NB4 (cell line): ENCODE measurements around the gene BCO2.

Experiments
- POLR2A ChIP-seq: IDR thresholded peaks from 2 replicates; pipeline ENCODE4 v1.6.1; 2011; ENCODE audit warnings: mild to moderate bottlenecking; ENCODE audit not compliant: insufficient read length; ENCODE audit errors: extremely low read depth
- TF ChIP-seq, protein P1 (sequence below): IDR thresholded peaks from one replicate; pipeline ENCODE4 v1.5.1; 2012; ENCODE audit warnings: low read depth, low read length

DNA sequence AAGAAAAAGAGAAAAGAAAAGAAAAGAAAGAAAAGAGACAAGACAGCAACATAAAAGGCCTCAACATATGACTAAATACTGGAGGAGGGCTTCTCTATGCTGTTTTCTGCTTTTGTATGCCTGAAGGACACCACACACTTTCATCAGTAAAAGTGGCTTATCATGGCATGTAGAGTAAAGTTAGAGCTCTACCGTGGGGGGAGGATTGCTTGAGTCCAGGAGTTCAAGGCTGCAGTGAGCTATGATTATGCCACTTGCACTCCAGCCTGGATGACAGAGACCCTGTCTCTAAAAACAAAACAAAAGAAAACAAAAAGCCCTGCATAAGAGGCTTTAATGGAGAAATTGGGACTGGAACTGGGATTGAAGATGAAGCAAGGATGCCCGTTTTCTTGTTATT lies 56.6 kb downstream of the BCO2 start:
- no peak for TF ChIP-seq POLR2A
- TF ChIP-seq, protein P1, sequence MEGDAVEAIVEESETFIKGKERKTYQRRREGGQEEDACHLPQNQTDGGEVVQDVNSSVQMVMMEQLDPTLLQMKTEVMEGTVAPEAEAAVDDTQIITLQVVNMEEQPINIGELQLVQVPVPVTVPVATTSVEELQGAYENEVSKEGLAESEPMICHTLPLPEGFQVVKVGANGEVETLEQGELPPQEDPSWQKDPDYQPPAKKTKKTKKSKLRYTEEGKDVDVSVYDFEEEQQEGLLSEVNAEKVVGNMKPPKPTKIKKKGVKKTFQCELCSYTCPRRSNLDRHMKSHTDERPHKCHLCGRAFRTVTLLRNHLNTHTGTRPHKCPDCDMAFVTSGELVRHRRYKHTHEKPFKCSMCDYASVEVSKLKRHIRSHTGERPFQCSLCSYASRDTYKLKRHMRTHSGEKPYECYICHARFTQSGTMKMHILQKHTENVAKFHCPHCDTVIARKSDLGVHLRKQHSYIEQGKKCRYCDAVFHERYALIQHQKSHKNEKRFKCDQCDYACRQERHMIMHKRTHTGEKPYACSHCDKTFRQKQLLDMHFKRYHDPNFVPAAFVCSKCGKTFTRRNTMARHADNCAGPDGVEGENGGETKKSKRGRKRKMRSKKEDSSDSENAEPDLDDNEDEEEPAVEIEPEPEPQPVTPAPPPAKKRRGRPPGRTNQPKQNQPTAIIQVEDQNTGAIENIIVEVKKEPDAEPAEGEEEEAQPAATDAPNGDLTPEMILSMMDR, result no peak
